SK-N-SH treated with all-trans-retinoic acid at 6 μM for 48 hours (cell line): ENCODE data around the gene RAPGEF1.

Experiments used
- ATAC-seq: fragments of 200-7000 bp; cut with Tn5 transposase; 3 replicates; pipeline ENCODE4 v1.9.1; 2020; ENCODE audit warnings: mild to moderate bottlenecking, moderate library complexity
- ARNTL ChIP-seq: fragments of 450-650 bp; formaldehyde crosslinking; IDR thresholded peaks from 2 replicates; pipeline ENCODE4 v1.5.0; 2020; ENCODE audit warnings: low read depth, mild to moderate bottlenecking, moderate library complexity, borderline replicate concordance
- BACH2 ChIP-seq: fragments of 250-450 bp; sonication (Bioruptor Pico); IDR thresholded peaks from 2 replicates; pipeline ENCODE4 v1.9.0; 2021; ENCODE audit warnings: mild to moderate bottlenecking, borderline replicate concordance
- CREB5 ChIP-seq: fragments of 250-450 bp; sonication (Bioruptor Pico); IDR thresholded peaks from 2 replicates; pipeline ENCODE4 v1.5.1; 2020; ENCODE audit warnings: low read depth, mild to moderate bottlenecking, moderate library complexity
- CSDC2 ChIP-seq: fragments of 250-450 bp; sonication (Bioruptor Pico); IDR thresholded peaks from 2 replicates; pipeline ENCODE4 v1.5.0; 2020; ENCODE audit warnings: mild to moderate bottlenecking, moderate library complexity
- ESRRG ChIP-seq: fragments of 250-450 bp; sonication (Bioruptor Pico); IDR thresholded peaks from 2 replicates; pipeline ENCODE4 v1.6.1; 2021; ENCODE audit warnings: mild to moderate bottlenecking
- GLIS3 ChIP-seq: fragments of 250-450 bp; sonication (Bioruptor Pico); IDR thresholded peaks from 2 replicates; pipeline ENCODE4 v1.5.0; 2020; ENCODE audit warnings: mild to moderate bottlenecking, moderate library complexity
- ISL1 ChIP-seq: fragments of 250-450 bp; sonication (Bioruptor Pico); IDR thresholded peaks from 2 replicates; pipeline ENCODE4 v2.1.2; 2022; ENCODE audit warnings: mild to moderate bottlenecking, moderate library complexity
- OSR1 ChIP-seq: fragments of 250-450 bp; sonication (Bioruptor Pico); IDR thresholded peaks from 2 replicates; pipeline ENCODE4 v1.8.0; 2022; ENCODE audit warnings: moderate library complexity, mild to moderate bottlenecking, inconsistent platforms
- POU6F1 ChIP-seq: fragments of 250-450 bp; sonication (Bioruptor Pico); IDR thresholded peaks from 2 replicates; pipeline ENCODE4 v1.8.0; 2021; ENCODE audit warnings: low read depth, mild to moderate bottlenecking, moderate library complexity, borderline replicate concordance
- PPARA ChIP-seq: fragments of 250-450 bp; sonication (Bioruptor Pico); IDR thresholded peaks from 2 replicates; pipeline ENCODE4 v1.5.0; 2020; ENCODE audit warnings: mild to moderate bottlenecking, borderline replicate concordance
- RARB ChIP-seq: fragments of 250-450 bp; sonication (Bioruptor Pico); IDR thresholded peaks from 2 replicates; pipeline ENCODE4 v1.8.0; 2021; ENCODE audit warnings: mild to moderate bottlenecking, moderate library complexity
- SNAI2 ChIP-seq: fragments of 250-450 bp; sonication (Bioruptor Pico); IDR thresholded peaks from 2 replicates; pipeline ENCODE4 v1.5.0; 2020; ENCODE audit warnings: mild to moderate bottlenecking, moderate library complexity
- TCF4 ChIP-seq: fragments of 250-450 bp; sonication (Bioruptor Pico); IDR thresholded peaks from 2 replicates; pipeline ENCODE4 v1.8.0; 2021; ENCODE audit warnings: mild to moderate bottlenecking, moderate library complexity, borderline replicate concordance
- TOX ChIP-seq: fragments of 250-450 bp; sonication (Bioruptor Pico); IDR thresholded peaks from 2 replicates; pipeline ENCODE4 v1.8.0; 2021; ENCODE audit warnings: mild to moderate bottlenecking, moderate library complexity, borderline replicate concordance
- ZC3H10 ChIP-seq: fragments of 250-450 bp; sonication (Bioruptor Pico); IDR thresholded peaks from 2 replicates; pipeline ENCODE4 v1.5.1; 2021; ENCODE audit warnings: mild to moderate bottlenecking, moderate library complexity
- ZFP3 ChIP-seq: fragments of 250-450 bp; sonication (Bioruptor Pico); IDR thresholded peaks from 2 replicates; pipeline ENCODE4 v1.5.0; 2020; ENCODE audit warnings: mild to moderate bottlenecking, moderate library complexity
- ZFP30 ChIP-seq: fragments of 450-650 bp; formaldehyde crosslinking; IDR thresholded peaks from 2 replicates; pipeline ENCODE4 v1.5.0; 2022; ENCODE audit warnings: mild to moderate bottlenecking, moderate library complexity
- ZNF565 ChIP-seq: fragments of 450-650 bp; formaldehyde crosslinking; conservative IDR thresholded peaks from 2 replicates; pipeline ENCODE4 v1.5.0; 2020; ENCODE audit warnings: low read depth, mild to moderate bottlenecking, moderate library complexity
- ZNF70 ChIP-seq: fragments of 450-650 bp; formaldehyde crosslinking; IDR thresholded peaks from 2 replicates; pipeline ENCODE4 v1.5.0; 2020; ENCODE audit warnings: mild to moderate bottlenecking, moderate library complexity
- ZNF8 ChIP-seq: fragments of 450-650 bp; formaldehyde crosslinking; IDR thresholded peaks from 2 replicates; pipeline ENCODE4 v1.5.0; 2020; ENCODE audit warnings: mild to moderate bottlenecking, moderate library complexity
- TF ChIP-seq, protein P1 (sequence below): fragments of 250-450 bp; sonication (Bioruptor Pico); IDR thresholded peaks from 2 replicates; pipeline ENCODE4 v1.5.1; 2021; ENCODE audit warnings: mild to moderate bottlenecking, moderate library complexity
- TF ChIP-seq, protein P2 (sequence below): fragments of 250-450 bp; sonication (Bioruptor Pico); IDR thresholded peaks from 2 replicates; pipeline ENCODE4 v1.8.0; 2020; ENCODE audit warnings: mild to moderate bottlenecking, moderate library complexity, borderline replicate concordance

The RAPGEF1 gene

GRCh38 chr9:131673068-131673467 is 66.8 kb downstream of the RAPGEF1 start:
- ATAC-seq: no peak
- TF ChIP-seq TCF4 (CRISPR knock-in tag) (no peak), CREB5 (no peak), ARNTL (CRISPR knock-in tag) (no peak), SNAI2 (CRISPR knock-in tag) (no peak), ZC3H10 (no peak), ZFP30 (CRISPR knock-in tag) (no peak), ZNF70 (CRISPR knock-in tag) (no peak), POU6F1 (CRISPR knock-in tag) (no peak), PPARA (CRISPR knock-in tag) (no peak), ZNF565 (CRISPR knock-in tag) (no peak), BACH2 (CRISPR knock-in tag) (no peak), CSDC2 (CRISPR knock-in tag) (no peak), ZFP3 (CRISPR knock-in tag) (no peak)
- TF ChIP-seq, protein P1, sequence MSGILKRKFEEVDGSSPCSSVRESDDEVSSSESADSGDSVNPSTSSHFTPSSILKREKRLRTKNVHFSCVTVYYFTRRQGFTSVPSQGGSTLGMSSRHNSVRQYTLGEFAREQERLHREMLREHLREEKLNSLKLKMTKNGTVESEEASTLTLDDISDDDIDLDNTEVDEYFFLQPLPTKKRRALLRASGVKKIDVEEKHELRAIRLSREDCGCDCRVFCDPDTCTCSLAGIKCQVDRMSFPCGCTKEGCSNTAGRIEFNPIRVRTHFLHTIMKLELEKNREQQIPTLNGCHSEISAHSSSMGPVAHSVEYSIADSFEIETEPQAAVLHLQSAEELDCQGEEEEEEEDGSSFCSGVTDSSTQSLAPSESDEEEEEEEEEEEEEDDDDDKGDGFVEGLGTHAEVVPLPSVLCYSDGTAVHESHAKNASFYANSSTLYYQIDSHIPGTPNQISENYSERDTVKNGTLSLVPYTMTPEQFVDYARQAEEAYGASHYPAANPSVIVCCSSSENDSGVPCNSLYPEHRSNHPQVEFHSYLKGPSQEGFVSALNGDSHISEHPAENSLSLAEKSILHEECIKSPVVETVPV (CRISPR knock-in tag): no peak
- TF ChIP-seq, protein P2, sequence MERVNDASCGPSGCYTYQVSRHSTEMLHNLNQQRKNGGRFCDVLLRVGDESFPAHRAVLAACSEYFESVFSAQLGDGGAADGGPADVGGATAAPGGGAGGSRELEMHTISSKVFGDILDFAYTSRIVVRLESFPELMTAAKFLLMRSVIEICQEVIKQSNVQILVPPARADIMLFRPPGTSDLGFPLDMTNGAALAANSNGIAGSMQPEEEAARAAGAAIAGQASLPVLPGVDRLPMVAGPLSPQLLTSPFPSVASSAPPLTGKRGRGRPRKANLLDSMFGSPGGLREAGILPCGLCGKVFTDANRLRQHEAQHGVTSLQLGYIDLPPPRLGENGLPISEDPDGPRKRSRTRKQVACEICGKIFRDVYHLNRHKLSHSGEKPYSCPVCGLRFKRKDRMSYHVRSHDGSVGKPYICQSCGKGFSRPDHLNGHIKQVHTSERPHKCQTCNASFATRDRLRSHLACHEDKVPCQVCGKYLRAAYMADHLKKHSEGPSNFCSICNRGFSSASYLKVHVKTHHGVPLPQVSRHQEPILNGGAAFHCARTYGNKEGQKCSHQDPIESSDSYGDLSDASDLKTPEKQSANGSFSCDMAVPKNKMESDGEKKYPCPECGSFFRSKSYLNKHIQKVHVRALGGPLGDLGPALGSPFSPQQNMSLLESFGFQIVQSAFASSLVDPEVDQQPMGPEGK (CRISPR knock-in tag): no peak

- no peak for ATAC-seq
Measured at GRCh38 chr9:131672451-131672850, 67.4 kb downstream of the RAPGEF1 start.

More at GRCh38 chr9:131672451-131672850, 67.4 kb downstream of the RAPGEF1 start:
- TF ChIP-seq, protein P2 (CRISPR knock-in tag): no peak
- TF ChIP-seq ZNF8 (CRISPR knock-in tag) (no peak), RARB (CRISPR knock-in tag) (no peak), TOX (no peak), ISL1 (no peak), ZFP30 (CRISPR knock-in tag) (no peak), ZFP3 (CRISPR knock-in tag) (no peak), CREB5 (no peak), GLIS3 (CRISPR knock-in tag) (no peak), BACH2 (CRISPR knock-in tag) (no peak), PPARA (CRISPR knock-in tag) (no peak), CSDC2 (CRISPR knock-in tag) (no peak), ARNTL (CRISPR knock-in tag) (no peak), ZC3H10 (no peak), TCF4 (CRISPR knock-in tag) (no peak), OSR1 (no peak), ZNF70 (CRISPR knock-in tag) (no peak), ESRRG (CRISPR knock-in tag) (no peak), ZNF565 (CRISPR knock-in tag) (no peak)
- TF ChIP-seq, protein P1 (CRISPR knock-in tag): no peak
